Liver (tissue), 9 donors: Measurements from ENCODE around the gene FBXW7. TPM values are rescaled to one million over a fixed set of nuclear protein-coding genes. Genes with fewer than 3 reads are reported as not detected.

ENCODE experiments used
- DNase-seq: peaks from one replicate; pipeline ENCODE4 v3.0.0-alpha.2; 2017; ENCODE audit warnings: low spot score
- H3K27ac ChIP-seq, 2 donors: one replicate each; pipeline ENCODE4 v1.7.0; 2013; ENCODE audit warnings: inconsistent platforms in 2 of 2, low read length in 2 of 2, control low read depth in 1 of 2, low read depth in 1 of 2, mild to moderate bottlenecking in 1 of 2
- H3K27me3 ChIP-seq, 4 donors: one replicate each; pipeline versions ENCODE4 v1.6.1 to v1.7.0; 2013; ENCODE audit warnings: low read length in 3 of 4, inconsistent platforms in 1 of 4, mild to moderate bottlenecking in 1 of 4, moderate library complexity in 1 of 4; ENCODE audit not compliant: control insufficient read depth in 4 of 4, insufficient read depth in 4 of 4
- H3K36me3 ChIP-seq, 4 donors: one replicate each; pipeline versions ENCODE4 v1.6.1 to v1.7.0; 2013; ENCODE audit warnings: low read length in 3 of 4, mild to moderate bottlenecking in 3 of 4, low read depth in 1 of 4, moderate library complexity in 1 of 4; ENCODE audit not compliant: control insufficient read depth in 4 of 4, insufficient read depth in 3 of 4
- H3K4me1 ChIP-seq, 4 donors: one replicate each; pipeline versions ENCODE4 v1.6.1 to v1.7.0; 2013; ENCODE audit warnings: low read length in 3 of 4, mild to moderate bottlenecking in 3 of 4, moderate library complexity in 1 of 4; ENCODE audit not compliant: control insufficient read depth in 4 of 4, insufficient read depth in 4 of 4
- H3K4me3 ChIP-seq, 3 donors: one replicate each; pipeline versions ENCODE4 v1.6.1 to v1.7.0; 2013; ENCODE audit warnings: low read length in 3 of 3, control low read depth in 1 of 3, low read depth in 1 of 3, mild to moderate bottlenecking in 1 of 3
- H3K9ac ChIP-seq, 2 donors: one replicate each; pipeline ENCODE4 v1.7.0; 2013; ENCODE audit warnings: low read length in 2 of 2, mild to moderate bottlenecking in 2 of 2, moderate library complexity in 2 of 2, control low read depth in 1 of 2, low read depth in 1 of 2
- H3K9me3 ChIP-seq, 4 donors: one replicate each; pipeline versions ENCODE4 v1.6.1 to v1.7.0; 2013; ENCODE audit warnings: low read length in 3 of 4; ENCODE audit not compliant: control insufficient read depth in 4 of 4
- CTCF ChIP-seq: fragments of 150-350 bp; IDR thresholded peaks from 2 replicates; pipeline ENCODE4 v1.5.1; 2017; ENCODE audit warnings: improper control_type of control experiment, low read depth, low read length; ENCODE audit not compliant: missing input control
- FOXA2 ChIP-seq: IDR thresholded peaks from 2 replicates; pipeline ENCODE4 v1.6.1; 2016; ENCODE audit warnings: antibody characterized with exemption
- GABPA ChIP-seq, 2 donors: IDR thresholded peaks in 1 of 2; conservative IDR thresholded peaks in 1 of 2; 2 replicates each; pipeline ENCODE4 v1.6.1; 2016; ENCODE audit warnings: antibody characterized with exemption in 2 of 2, mild to moderate bottlenecking in 1 of 2, moderate library complexity in 1 of 2
- HNF4G ChIP-seq: IDR thresholded peaks from 2 replicates; pipeline ENCODE4 v1.6.1; 2016; ENCODE audit warnings: antibody characterized with exemption
- NR2F2 ChIP-seq: IDR thresholded peaks from 2 replicates; pipeline ENCODE4 v1.6.1; 2016; ENCODE audit warnings: antibody characterized with exemption
- RAD21 ChIP-seq, 2 donors: IDR thresholded peaks; 2 replicates each; pipeline ENCODE4 v1.6.1; 2016; ENCODE audit warnings: antibody characterized with exemption in 2 of 2, mild to moderate bottlenecking in 2 of 2
- REST ChIP-seq: IDR thresholded peaks from 2 replicates; pipeline ENCODE4 v1.6.1; 2016; ENCODE audit warnings: antibody characterized with exemption, mild to moderate bottlenecking
- RXRA ChIP-seq, 2 donors: IDR thresholded peaks; 2 replicates each; pipeline ENCODE4 v1.6.1; 2017 to 2018; ENCODE audit warnings: antibody characterized with exemption in 2 of 2, mild to moderate bottlenecking in 1 of 2
- TAF1 ChIP-seq: conservative IDR thresholded peaks from 2 replicates; pipeline ENCODE4 v1.6.1; 2016; ENCODE audit warnings: antibody characterized with exemption, mild to moderate bottlenecking
- YY1 ChIP-seq: IDR thresholded peaks from 2 replicates; pipeline ENCODE4 v1.6.1; 2016; ENCODE audit warnings: antibody characterized with exemption, mild to moderate bottlenecking
- WGBS: extraction: QIAGEN DNeasy Blood & Tissue Kit; methylation state at CpG from one replicate; pipeline ENCODE4 v1.1.7; 2013; 5-methylcytosine and 5-hydroxymethylcytosine counted together
- polyA plus RNA-seq, 2 donors: library from polyadenylated mRNA; stranded (reverse) in 1 of 2; unstranded in 1 of 2; fragments of 200-250 nt in 1 of 2; fragments of >200 nt in 1 of 2; fragmentation: Nextera tagmentation in 1 of 2; extraction: Ambion mirVana in 1 of 2; gene quantifications; one replicate each; pipeline versions ENCODE4 v1.2.1 to v1.2.3, GENCODE V29; 2013 to 2015
- total RNA-seq, 2 donors: library from RNA; depleted of rRNA; stranded (reverse); fragments of >200 nt; gene quantifications; one replicate each; pipeline ENCODE4 v1.2.3, GENCODE V29; 2014
- TF ChIP-seq, protein P1 (sequence below): IDR thresholded peaks from 2 replicates; pipeline ENCODE4 v1.6.1; 2016; ENCODE audit warnings: antibody characterized with exemption
- TF ChIP-seq, protein P2 (sequence below): IDR thresholded peaks from 2 replicates; pipeline ENCODE4 v1.6.1; 2016; ENCODE audit warnings: antibody characterized with exemption
- donor health status: healthy.
- donor health status: healthy.
- donor health status: healthy.
- donor health status: healthy.
- donor health status: healthy.

Gene FBXW7
- total and polyA plus RNA-seq, 4 donors, result 4.0 to 56.9 (median 16.1) TPM

DNA sequence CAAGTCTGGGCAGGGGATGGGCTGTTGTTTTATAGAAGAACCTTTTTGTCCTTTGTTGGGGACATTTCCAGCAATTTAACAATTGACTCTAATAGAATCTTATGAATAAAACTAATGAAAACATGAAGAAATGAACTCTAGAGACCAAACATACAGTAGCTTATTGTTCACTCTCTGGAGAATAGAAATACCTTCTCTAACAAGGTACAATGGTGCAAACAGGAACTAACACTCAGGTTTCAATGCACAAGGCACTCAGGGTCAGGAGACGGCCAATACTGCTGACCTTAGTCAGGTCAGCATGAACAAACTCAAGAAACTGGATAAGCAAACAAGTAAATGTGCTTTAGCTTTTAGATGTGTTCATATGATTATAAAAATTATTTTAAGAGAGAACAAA, 39.6 kb upstream of the FBXW7 start:
- Histone ChIP-seq H3K9me3 (no peaks in the 10 kb centered on the region), H3K4me3 (no peak overlapping the region), H3K4me1 (peaks cover 0 to 5% (median 3%) of the 10 kb centered on the region in 4 donors), H3K36me3 (no peaks in the 10 kb centered on the region), H3K9ac (no peak overlapping the region), H3K27ac (no peak overlapping the region), H3K27me3 (no peaks in the 10 kb centered on the region)
- no peak for DNase-seq
- TF ChIP-seq GABPA (IDR thresholded peaks at IDR 0.05 in 1 of 2, conservative IDR thresholded peaks at IDR 0.05 in 1 of 2), result no peak
- TF ChIP-seq TAF1, result no peak
- WGBS, result 75% methylated on average over 1 of the region's 1 CpG

DNA sequence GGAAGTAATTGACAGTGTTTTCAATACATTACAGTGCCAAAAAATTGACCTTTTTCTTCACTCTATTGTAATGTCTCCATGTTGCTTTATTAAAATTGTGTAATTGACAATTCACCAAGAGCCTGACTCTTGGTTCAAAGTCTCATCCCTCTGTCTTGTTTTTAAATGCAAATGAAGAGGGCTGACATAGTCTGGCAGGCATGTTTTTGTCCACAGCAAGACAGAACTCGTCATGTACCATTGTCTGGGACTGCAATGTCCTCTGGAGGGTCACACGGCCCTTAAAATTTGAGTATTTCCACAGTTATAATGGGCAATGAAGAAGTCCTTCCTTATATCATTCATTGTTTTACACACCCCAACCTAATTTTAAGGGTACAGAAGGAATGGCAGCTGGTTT, 38.0 kb upstream of the FBXW7 start:
- no peak for DNase-seq
- Histone ChIP-seq H3K36me3 (no peaks in the 10 kb centered on the region), H3K27me3 (no peaks in the 10 kb centered on the region), H3K9ac (no peak overlapping the region), H3K9me3 (no peaks in the 10 kb centered on the region), H3K27ac (no peak overlapping the region), H3K4me1 (peaks cover 0 to under 1% (median under 1%) of the 10 kb centered on the region in 4 donors), H3K4me3 (no peak overlapping the region)
- WGBS, result 95% methylated on average over 2 of the region's 2 CpGs
- TF ChIP-seq, protein P1, sequence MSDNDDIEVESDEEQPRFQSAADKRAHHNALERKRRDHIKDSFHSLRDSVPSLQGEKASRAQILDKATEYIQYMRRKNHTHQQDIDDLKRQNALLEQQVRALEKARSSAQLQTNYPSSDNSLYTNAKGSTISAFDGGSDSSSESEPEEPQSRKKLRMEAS, result no peak
- no peak for TF ChIP-seq CTCF
- no peak for TF ChIP-seq REST
- no peak for TF ChIP-seq HNF4G
- no peak for TF ChIP-seq YY1
- TF ChIP-seq, protein P2, sequence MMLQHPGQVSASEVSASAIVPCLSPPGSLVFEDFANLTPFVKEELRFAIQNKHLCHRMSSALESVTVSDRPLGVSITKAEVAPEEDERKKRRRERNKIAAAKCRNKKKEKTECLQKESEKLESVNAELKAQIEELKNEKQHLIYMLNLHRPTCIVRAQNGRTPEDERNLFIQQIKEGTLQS, result no peak
- no peak for TF ChIP-seq RAD21 (IDR thresholded peaks at IDR 0.05)
- TF ChIP-seq NR2F2, result no peak
- no peak for TF ChIP-seq FOXA2
- TF ChIP-seq RXRA (IDR thresholded peaks at IDR 0.05), result no peak
